HEK293T (cell line): ENCODE results near the gene PRICKLE2.

ENCODE experiments used
- CTCF ChIA-PET: fragments of 350-600 bp; formaldehyde crosslinking; extraction: SDS; loops from one replicate; lab custom pipeline; 2021; ENCODE audit warnings: antibody characterized with exemption, inconsistent platforms; lab: Yijun Ruan, JAX
- POLR2A ChIA-PET: fragments of 350-600 bp; formaldehyde crosslinking; extraction: SDS; loops from one replicate; lab custom pipeline; 2020; ENCODE audit warnings: antibody characterized with exemption, inconsistent platforms; lab: Yijun Ruan, JAX
- DNase-seq: peaks from one replicate; pipeline ENCODE4 v3.0.0; 2012; ENCODE audit warnings: mixed read lengths; ENCODE audit errors: extremely low spot score
- ARNT ChIP-seq: fragments of 450-650 bp; IDR thresholded peaks from 2 replicates; pipeline ENCODE4 v1.6.1; 2017; ENCODE audit warnings: mild to moderate bottlenecking
- BHLHE40 ChIP-seq: fragments of 450-650 bp; IDR thresholded peaks from 2 replicates; pipeline ENCODE4 v1.6.1; 2016; ENCODE audit warnings: mild to moderate bottlenecking, moderate library complexity, borderline replicate concordance
- CTBP1 ChIP-seq: fragments of 450-650 bp; IDR thresholded peaks from 2 replicates; pipeline ENCODE4 v1.6.1; 2016; ENCODE audit warnings: borderline replicate concordance
- ELF4 ChIP-seq: fragments of 450-650 bp; IDR thresholded peaks from 2 replicates; pipeline ENCODE4 v1.6.1; 2017; ENCODE audit warnings: antibody characterized with exemption
- FOXA1 ChIP-seq: fragments of 450-650 bp; IDR thresholded peaks from 2 replicates; pipeline ENCODE4 v1.6.1; 2016; ENCODE audit warnings: mild to moderate bottlenecking
- FOXK2 ChIP-seq: fragments of 450-650 bp; IDR thresholded peaks from 2 replicates; pipeline ENCODE4 v1.6.1; 2016; ENCODE audit warnings: mild to moderate bottlenecking
- FOXM1 ChIP-seq: fragments of 450-650 bp; IDR thresholded peaks from 2 replicates; pipeline ENCODE4 v1.6.1; 2017; ENCODE audit warnings: mild to moderate bottlenecking, borderline replicate concordance
- HDGF ChIP-seq: fragments of 450-650 bp; IDR thresholded peaks from 2 replicates; pipeline ENCODE4 v1.6.1; 2017; ENCODE audit warnings: antibody characterized with exemption, borderline replicate concordance
- L3MBTL2 ChIP-seq: fragments of 450-650 bp; conservative IDR thresholded peaks from 2 replicates; pipeline ENCODE4 v1.6.1; 2016; ENCODE audit warnings: mild to moderate bottlenecking
- LEF1 ChIP-seq: fragments of 450-650 bp; IDR thresholded peaks from 2 replicates; pipeline ENCODE4 v1.6.1; 2017; ENCODE audit warnings: mild to moderate bottlenecking, borderline replicate concordance
- NFRKB ChIP-seq: fragments of 450-650 bp; IDR thresholded peaks from 2 replicates; pipeline ENCODE4 v1.6.1; 2016; ENCODE audit warnings: mild to moderate bottlenecking, moderate library complexity
- PKNOX1 ChIP-seq: fragments of 450-650 bp; IDR thresholded peaks from 2 replicates; pipeline ENCODE4 v1.6.1; 2016
- SP1 ChIP-seq: fragments of 450-650 bp; IDR thresholded peaks from 2 replicates; pipeline ENCODE4 v1.6.1; 2017
- SUZ12 ChIP-seq: fragments of 450-650 bp; IDR thresholded peaks from 2 replicates; pipeline ENCODE4 v1.6.1; 2016; ENCODE audit warnings: mild to moderate bottlenecking
- TARDBP ChIP-seq: fragments of 450-650 bp; IDR thresholded peaks from 2 replicates; pipeline ENCODE4 v1.6.1; 2016
- ZNF384 ChIP-seq: fragments of 450-650 bp; IDR thresholded peaks from 2 replicates; pipeline ENCODE4 v1.6.1; 2016

PRICKLE2 gene

DNA sequence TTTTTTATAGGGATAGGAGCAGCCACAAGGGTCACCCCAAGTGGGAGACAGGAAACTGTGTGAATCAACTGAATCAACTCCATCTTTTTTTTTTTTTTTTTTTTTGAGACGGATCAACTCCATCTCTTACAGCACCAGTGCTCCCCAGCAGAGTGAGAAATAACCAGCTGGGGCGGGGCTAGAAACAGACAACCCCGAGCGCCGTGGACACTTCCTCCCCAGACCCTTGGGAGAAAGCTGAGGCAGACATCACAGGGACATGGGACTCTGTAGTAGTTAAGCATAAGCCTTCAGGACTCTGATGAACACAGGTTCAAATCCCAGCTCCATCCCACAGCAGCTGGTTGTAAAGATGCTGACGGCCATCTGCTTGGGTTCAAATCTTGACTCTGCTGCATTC lies 75.4 kb downstream of the PRICKLE2 start:
- TF ChIP-seq NFRKB (no peak), ARNT (no peak), ZNF384 (0 out of 2 replicates have a peak, but pooled peaks have one; percentile 24)
- ChIA-PET POLR2A (interaction anchor here (1.3 to 1.4 kb wide), 2 partner anchors 15 to 38 kb away, joined by 3 read pairs; no protein-coding TSS in a partner anchor), CTCF (interaction anchor here (0.7 kb wide), 1 partner anchor 90 kb away, joined by 7 read pairs; no protein-coding TSS in a partner anchor)
- no peak for DNase-seq

GRCh38 chr3:64148955-64149653 lies 76.2 kb downstream of the PRICKLE2 start:
- peak; percentile 28 for DNase-seq
- POLR2A ChIA-PET = interaction anchor here (1.3 to 1.4 kb wide), 2 partner anchors 14 to 39 kb away, joined by 3 read pairs; no protein-coding TSS in a partner anchor
- TF ChIP-seq PKNOX1 (peak; percentile 29; the same call in 1 of the 2 replicates), FOXA1 (no peak)
- CTCF ChIA-PET = interaction anchor here (0.8 to 1.3 kb wide), 2 partner anchors 11 to 96 kb away, joined by 3 read pairs; no protein-coding TSS in a partner anchor

GRCh38 chr3:64147211-64147610 lies 78.1 kb downstream of the PRICKLE2 start:
- CTCF ChIA-PET = no interaction called here
- no peak for TF ChIP-seq HDGF
- TF ChIP-seq ZNF384 = no peak
- TF ChIP-seq FOXM1 = no peak
- TF ChIP-seq NFRKB = no peak
- no peak for TF ChIP-seq FOXK2
- no peak for TF ChIP-seq SP1
- TF ChIP-seq ELF4 = no peak
- no peak for TF ChIP-seq PKNOX1
- TF ChIP-seq L3MBTL2 = no peak
- TF ChIP-seq TARDBP = no peak
- no peak for TF ChIP-seq CTBP1
- no peak for TF ChIP-seq ARNT
- TF ChIP-seq SUZ12 = no peak
- no peak for TF ChIP-seq LEF1
- no peak for TF ChIP-seq FOXA1
- no peak for TF ChIP-seq BHLHE40

DNA sequence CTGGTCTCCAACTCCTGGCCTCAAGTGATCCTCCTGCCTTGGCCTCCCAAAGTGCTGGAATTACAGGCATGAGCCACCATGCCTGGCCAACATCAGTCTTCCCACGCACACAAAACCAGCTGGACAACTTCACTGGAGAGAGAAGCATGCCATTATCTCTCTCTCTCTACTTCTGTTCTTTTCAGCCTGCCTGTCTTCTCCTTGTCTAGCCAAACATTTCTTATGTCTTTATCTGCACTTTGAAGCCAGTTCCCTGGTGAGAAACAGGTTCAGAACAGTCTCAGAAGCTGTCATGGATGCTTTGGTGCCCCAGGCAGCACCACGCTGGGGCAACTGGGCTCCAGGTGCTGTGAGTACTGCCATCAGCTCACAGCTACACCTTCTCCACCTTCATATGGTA lies 79.8 kb downstream of the PRICKLE2 start:
- POLR2A ChIA-PET = no interaction called here
- CTCF ChIA-PET = no interaction called here
- TF ChIP-seq BHLHE40 (no peak), SP1 (no peak), NFRKB (no peak), PKNOX1 (no peak), FOXA1 (no peak), ZNF384 (no peak), CTBP1 (no peak)
- DNase-seq = no peak

More at GRCh38 chr3:64147211-64147610, 78.1 kb downstream of the PRICKLE2 start:
- POLR2A ChIA-PET = no interaction called here
- DNase-seq = no peak

DNA sequence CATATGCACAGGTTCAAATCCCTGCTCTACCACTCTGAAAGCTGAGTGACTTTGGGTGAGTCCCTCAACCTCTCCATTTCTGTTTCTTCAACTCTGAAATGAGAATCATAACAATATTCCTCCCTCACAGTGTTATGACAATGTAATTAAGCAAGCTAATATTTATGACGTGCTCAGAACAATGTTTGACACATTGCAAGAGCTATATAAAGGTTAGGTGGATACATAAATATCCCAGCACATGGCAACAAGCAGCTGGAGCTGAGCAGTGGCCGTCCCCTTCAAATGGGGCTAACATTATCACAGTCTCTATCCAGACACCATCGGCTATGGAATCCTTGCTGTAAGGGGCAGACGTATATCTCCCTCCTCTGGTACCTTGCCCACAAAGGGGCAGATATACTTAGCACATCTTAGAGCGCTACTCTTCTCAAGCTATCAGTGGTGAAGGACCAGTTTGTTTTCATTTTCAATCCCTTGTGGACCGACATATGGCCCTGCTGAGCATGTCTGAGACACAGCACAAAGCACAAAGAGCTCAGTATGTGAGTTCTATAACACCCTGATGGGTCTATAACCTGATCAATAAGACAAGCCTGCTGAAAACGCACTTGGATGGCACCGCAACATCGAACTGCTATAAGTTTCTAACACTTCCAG lies 80.9 kb downstream of the PRICKLE2 start:
- DNase-seq = no peak
- POLR2A ChIA-PET = no interaction called here
- TF ChIP-seq SUZ12 = no peak
- CTCF ChIA-PET = no interaction called here

DNA sequence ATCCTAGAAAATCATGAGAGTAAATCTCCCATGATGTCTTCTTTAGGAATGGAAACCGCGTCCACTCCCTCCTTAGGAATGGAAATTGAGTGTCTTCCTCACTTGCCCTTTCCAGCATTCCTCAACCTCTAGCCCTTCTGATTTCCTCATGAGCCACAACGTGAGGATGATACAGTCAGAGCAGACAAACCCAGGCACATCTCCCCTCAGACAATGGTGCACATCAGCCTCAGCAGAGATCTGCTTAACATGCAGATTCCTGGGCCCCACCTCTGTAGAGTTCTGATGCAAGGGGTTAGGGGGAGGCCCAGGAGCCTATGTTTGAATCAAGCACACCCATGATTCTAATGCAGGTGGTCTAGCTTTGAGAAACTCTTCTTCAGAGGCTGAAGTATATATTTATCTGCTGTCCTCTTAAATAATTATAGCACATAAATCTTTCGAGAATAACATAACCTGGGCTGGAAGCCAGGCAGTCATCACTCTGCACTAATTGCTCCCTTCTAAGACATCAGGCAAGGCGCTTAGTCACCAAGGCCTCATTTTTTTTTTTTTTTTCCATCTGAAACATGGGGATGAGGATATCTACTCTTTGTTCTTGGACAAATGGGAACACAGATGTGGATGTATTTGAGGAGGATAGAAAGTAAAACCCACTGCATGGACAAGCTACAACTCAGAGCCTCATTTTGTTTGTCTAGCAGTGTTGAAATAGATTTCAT lies 81.7 kb downstream of the PRICKLE2 start:
- ChIA-PET POLR2A (no interaction called here), CTCF (no interaction called here)
- DNase-seq = no peak
- TF ChIP-seq PKNOX1 (peak; percentile 82), FOXK2 (no peak), HDGF (no peak), CTBP1 (no peak), ZNF384 (peak; percentile 93)
